ENCODE measurements around the gene CCDC92.

Gene CCDC92

GRCh38 chr12:123972457-123973401, at the start of gene CCDC92, which contains the start of gene ZNF664:
CCDC92 (minus strand) TSS chr12:123972831; CDS start chr12:123944305, 28,526 bp downstream.
ZNF664 (plus strand) TSS chr12:123973215; CDS start chr12:124012145, 38,930 bp downstream.
- peak; percentile 94 for DNase-seq

GRCh38 chr12:124022161-124022560, 49.5 kb upstream of the CCDC92 start:
- DNase-seq = no peak

- no peak for DNase-seq
Observed at GRCh38 chr12:124021007-124021406, 48.4 kb upstream of the CCDC92 start.

- no peak for DNase-seq
Observed at GRCh38 chr12:124020514-124020949, 47.9 kb upstream of the CCDC92 start.

GRCh38 chr12:124019115-124019514, 46.5 kb upstream of the CCDC92 start:
- DNase-seq = no peak

GRCh38 chr12:124018539-124018938, 45.9 kb upstream of the CCDC92 start:
- no peak for DNase-seq

- no peak for DNase-seq
Observed at GRCh38 chr12:124017064-124017463, 44.4 kb upstream of the CCDC92 start.

GRCh38 chr12:124015494-124016461, 43.1 kb upstream of the CCDC92 start:
- no peak for DNase-seq

- no peak for DNase-seq
Observed at GRCh38 chr12:124013073-124013472, 40.4 kb upstream of the CCDC92 start.

GRCh38 chr12:124011435-124012115, 38.9 kb upstream of the CCDC92 start:
- no peak for DNase-seq

- DNase-seq = no peak
Observed at GRCh38 chr12:124010687-124011086, 38.1 kb upstream of the CCDC92 start.

GRCh38 chr12:124009781-124010180, 37.1 kb upstream of the CCDC92 start:
- DNase-seq = no peak

- no peak for DNase-seq
Observed at GRCh38 chr12:124008595-124008994, 36.0 kb upstream of the CCDC92 start.

GRCh38 chr12:124007826-124008570, 35.4 kb upstream of the CCDC92 start:
- DNase-seq = peak; percentile 57

GRCh38 chr12:124006846-124007713, 34.4 kb upstream of the CCDC92 start:
- DNase-seq = no peak

GRCh38 chr12:124006085-124006845, 33.6 kb upstream of the CCDC92 start:
- no peak for DNase-seq

- no peak for DNase-seq
Observed at GRCh38 chr12:124004233-124004875, 31.7 kb upstream of the CCDC92 start.

GRCh38 chr12:124002654-124003053, 30.0 kb upstream of the CCDC92 start:
- no peak for DNase-seq

- DNase-seq = no peak
Observed at GRCh38 chr12:124002021-124002644, 29.5 kb upstream of the CCDC92 start.

Measured in NCI-H2029 (cell line).